DMS114 treated with DMSO at 0.1 percent for 48 hours (cell line): Measurements from ENCODE around the gene RORB.

Source experiments
- DNase-seq: peaks from one replicate; lab custom pipeline; 2025; ENCODE audit not compliant: unreplicated experiment; lab: John Stamatoyannopoulos, UW

Gene RORB

GRCh38 chr9:74496819-74497747, at the start of gene RORB:
Gene RORB (plus strand): TSS chr9:74497335. CDS start chr9:74497977, 642 bp downstream.
- peak; percentile 2 for DNase-seq

GRCh38 chr9:74447451-74448193, 49.5 kb upstream of the RORB start:
- no peak for DNase-seq

- no peak for DNase-seq
These were observed 48.1 kb upstream of the RORB start for GRCh38 chr9:74449060-74449459.

- DNase-seq = no peak
These were observed 38.3 kb upstream of the RORB start for GRCh38 chr9:74458832-74459231.

GRCh38 chr9:74463825-74464224, 33.3 kb upstream of the RORB start:
- no peak for DNase-seq

GRCh38 chr9:74478606-74479005, 18.5 kb upstream of the RORB start:
- no peak for DNase-seq

- DNase-seq = no peak
These were observed 17.4 kb upstream of the RORB start for GRCh38 chr9:74479711-74480110.

- no peak for DNase-seq
These were observed 9.7 kb upstream of the RORB start for GRCh38 chr9:74487395-74487794.

GRCh38 chr9:74493512-74493911, 3.6 kb upstream of the RORB start:
- DNase-seq = no peak

GRCh38 chr9:74494490-74494889, 2.6 kb upstream of the RORB start:
- DNase-seq = no peak

- no peak for DNase-seq
These were observed 729 bp upstream of the RORB start for GRCh38 chr9:74496406-74496805.

- peak; percentile 4 for DNase-seq
These were observed 849 bp downstream of the RORB start for GRCh38 chr9:74497748-74498620.

- DNase-seq = no peak
These were observed 1.5 kb downstream of the RORB start for GRCh38 chr9:74498621-74499095.

GRCh38 chr9:74499111-74499601, 2.0 kb downstream of the RORB start:
- DNase-seq = no peak

- no peak for DNase-seq
These were observed 2.8 kb downstream of the RORB start for GRCh38 chr9:74499770-74500583.

- DNase-seq = no peak
These were observed 3.4 kb downstream of the RORB start for GRCh38 chr9:74500584-74500924.

GRCh38 chr9:74501570-74501969, 4.4 kb downstream of the RORB start:
- DNase-seq = no peak

- no peak for DNase-seq
These were observed 6.1 kb downstream of the RORB start for GRCh38 chr9:74503219-74503618.

GRCh38 chr9:74503666-74504065, 6.5 kb downstream of the RORB start:
- no peak for DNase-seq

- DNase-seq = no peak
These were observed 14.2 kb downstream of the RORB start for GRCh38 chr9:74511333-74511732.
